Measurements from ENCODE around the gene FKBP3. TPM values are rescaled to one million over a fixed set of nuclear protein-coding genes. Genes with fewer than 3 reads are reported as not detected.

Gene FKBP3
- total RNA-seq, 1 experiment from 2014 or later = 157 TPM

GRCh38 chr14:45133683-45134050 is 614 bp downstream of the FKBP3 start:
- peak overlapping the region; percentile 98 to 100 (median 99) for H3K27ac Mint-ChIP-seq
- Histone ChIP-seq H3K79me1 (ENCODE audit: insufficient read depth, low read depth, low read length, poor library complexity, severe bottlenecking) (no peaks in the 10 kb centered on the region), H3K14ac (ENCODE audit: insufficient read depth, low read length) (peak overlapping the region; percentile 82; the same call in 1 of the 2 replicates), H3K27ac (ENCODE audit: insufficient read length, low read depth, low read length) (no peak overlapping the region), H3K4me1 (ENCODE audit: insufficient read depth, low read length) (no peaks in the 10 kb centered on the region), H3K79me2 (ENCODE audit: insufficient read depth, low read length) (peaks cover 9% of the 10 kb centered on the region; the same call in 1 of the 2 replicates), H3K56ac (ENCODE audit: insufficient read length, low read depth, low read length) (no peak overlapping the region), H3K23ac (ENCODE audit: insufficient read length, low read depth, low read length) (no peak overlapping the region), H3K9ac (ENCODE audit: extremely low read depth, insufficient read length, low read length) (peak overlapping the region; percentile 98), H4K91ac (ENCODE audit: insufficient read length, low read depth, low read length) (no peak overlapping the region), H2BK120ac (ENCODE audit: low read depth, low read length, poor library complexity, severe bottlenecking) (no peak overlapping the region), H3K4me2 (ENCODE audit: insufficient read depth, insufficient read length, low read length) (peak overlapping the region; percentile 91), H3K18ac (ENCODE audit: insufficient read length, low read depth, low read length) (peak overlapping the region; percentile 53), H2BK15ac (ENCODE audit: low read depth, low read length) (no peak overlapping the region), H2AK5ac (ENCODE audit: insufficient read length, low read length) (no peak overlapping the region), H3K27me3 (ENCODE audit: insufficient read depth, low read length) (no peaks in the 10 kb centered on the region), H3K23me2 (ENCODE audit: insufficient read length, low read depth, low read length, poor library complexity, severe bottlenecking) (peaks cover 2% of the 10 kb centered on the region), H2AFZ (ENCODE audit: low read length) (no peak overlapping the region), H4K8ac (replicated peaks; ENCODE audit: insufficient read length, low read depth, low read length) (no peak overlapping the region), H2BK5ac (ENCODE audit: insufficient read length, low read length) (no peak overlapping the region), H4K20me1 (ENCODE audit: control insufficient read depth, insufficient read depth, insufficient read length) (no peaks in the 10 kb centered on the region), H4K5ac (ENCODE audit: insufficient read length, low read depth, low read length) (no peak overlapping the region), H3K4ac (ENCODE audit: low read depth, low read length) (no peak overlapping the region), H2BK12ac (ENCODE audit: insufficient read length, low read depth, low read length) (no peak overlapping the region), H3T11ph (ENCODE audit: low read length) (no peak overlapping the region), H3K9me3 (ENCODE audit: control insufficient read depth, low read depth, low read length) (no peaks in the 10 kb centered on the region), H2BK20ac (ENCODE audit: low read depth, low read length, poor library complexity, severe bottlenecking) (no peak overlapping the region)
- peak overlapping the region; percentile 99 to 100 for H3K4me3 Mint-ChIP-seq
- TF ChIP-seq CTCF (conservative IDR thresholded peaks at IDR 0.05) = no peak
- H3K9me3 Mint-ChIP-seq = no peaks in the 10 kb centered on the region
- H3K4me1 Mint-ChIP-seq = peaks cover 17 to 25% of the 10 kb centered on the region in 2 experiments
- WGBS (ENCODE audit: extremely low coverage, insufficient read length, low lambda C conversion rate) = no CpG with 5 or more reads among the region's 9 CpGs
- H3K36me3 Mint-ChIP-seq (ENCODE audit: insufficient read depth in 1 of 3, low read depth in 3 of 3) = peaks cover 3 to 12% (median 9%) of the 10 kb centered on the region in 3 experiments; a peak in 4 of 7 replicates
- no peak for DNase-seq
- H3K27me3 Mint-ChIP-seq (ENCODE audit: low read depth) = no peaks in the 10 kb centered on the region

Measured in H9 (cell line).